22Rv1 (cell line): Measurements from ENCODE around the gene WNK3.
"Not testable (repeated sequence)": the region's sequence is repeated elsewhere in the genome, so short reads cannot be mapped to it uniquely, and the experiment has no call there.

Experiments used
- H3K27ac ChIP-seq: fragments of 450-650 bp; 2 replicates; pipeline ENCODE4 v1.5.1; 2017
- ZFX ChIP-seq: fragments of 450-650 bp; IDR thresholded peaks from 2 replicates; pipeline ENCODE4 v1.6.1; 2017; ENCODE audit warnings: antibody characterized with exemption, borderline replicate concordance
- TF ChIP-seq, protein P1 (sequence below): fragments of 450-650 bp; IDR thresholded peaks from 2 replicates; pipeline ENCODE4 v1.5.1; 2017; ENCODE audit warnings: mild to moderate bottlenecking

Gene WNK3

DNA sequence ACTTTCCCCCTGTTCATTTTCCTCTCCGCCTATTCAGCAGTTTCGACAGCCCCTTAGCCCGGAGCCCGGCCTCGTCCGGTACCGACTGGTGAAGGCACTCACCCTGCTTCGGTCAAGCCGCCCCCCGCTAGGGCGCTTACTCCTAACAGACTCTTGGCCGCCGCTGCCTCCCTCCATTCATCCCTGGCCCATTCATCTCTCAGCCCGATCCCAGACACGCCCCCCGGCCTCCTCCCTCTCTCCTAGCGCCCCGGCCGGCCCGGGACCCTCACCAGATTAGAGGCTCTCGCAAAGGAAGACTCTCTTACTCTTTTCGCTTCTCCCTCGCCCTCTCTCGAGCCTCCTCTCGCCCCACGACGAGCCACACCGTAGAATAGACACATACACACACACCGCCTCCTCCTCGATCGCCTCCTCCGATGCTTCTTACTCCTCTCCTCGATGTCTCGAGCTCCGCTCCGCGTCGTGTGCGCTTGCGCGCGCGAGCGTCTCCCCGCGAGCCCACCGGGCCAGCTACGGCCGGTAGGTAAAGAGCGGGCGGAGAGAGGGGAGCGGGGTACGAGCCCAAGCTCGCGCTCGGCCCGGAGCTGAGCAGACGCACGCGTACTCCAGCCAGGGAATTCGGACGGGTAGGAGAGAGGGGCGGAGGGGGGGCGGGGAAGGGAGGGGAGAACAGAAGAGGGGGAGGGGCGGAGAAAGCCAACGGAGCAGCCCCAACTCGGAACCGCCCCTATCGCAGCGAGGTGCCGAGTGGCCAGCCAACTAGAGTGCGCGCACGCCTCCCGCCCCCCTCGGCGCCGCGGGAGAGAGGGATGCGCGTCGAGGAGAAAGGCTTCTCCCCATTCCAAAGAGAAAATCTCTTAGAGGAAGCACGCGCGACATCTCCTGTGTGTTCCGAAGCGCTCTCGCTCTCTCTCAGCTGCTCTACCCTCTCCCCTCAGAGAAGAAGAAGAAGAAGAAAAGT is at the start of gene WNK3:
WNK3 (minus strand) TSS at position 633 of the 964 bp plus-strand sequence.
- H3K27ac ChIP-seq: peak within 1 kb of the TSS; percentile 47; the same call in 1 of the 2 replicates
- no peak for TF ChIP-seq ZFX
- TF ChIP-seq, protein P1, sequence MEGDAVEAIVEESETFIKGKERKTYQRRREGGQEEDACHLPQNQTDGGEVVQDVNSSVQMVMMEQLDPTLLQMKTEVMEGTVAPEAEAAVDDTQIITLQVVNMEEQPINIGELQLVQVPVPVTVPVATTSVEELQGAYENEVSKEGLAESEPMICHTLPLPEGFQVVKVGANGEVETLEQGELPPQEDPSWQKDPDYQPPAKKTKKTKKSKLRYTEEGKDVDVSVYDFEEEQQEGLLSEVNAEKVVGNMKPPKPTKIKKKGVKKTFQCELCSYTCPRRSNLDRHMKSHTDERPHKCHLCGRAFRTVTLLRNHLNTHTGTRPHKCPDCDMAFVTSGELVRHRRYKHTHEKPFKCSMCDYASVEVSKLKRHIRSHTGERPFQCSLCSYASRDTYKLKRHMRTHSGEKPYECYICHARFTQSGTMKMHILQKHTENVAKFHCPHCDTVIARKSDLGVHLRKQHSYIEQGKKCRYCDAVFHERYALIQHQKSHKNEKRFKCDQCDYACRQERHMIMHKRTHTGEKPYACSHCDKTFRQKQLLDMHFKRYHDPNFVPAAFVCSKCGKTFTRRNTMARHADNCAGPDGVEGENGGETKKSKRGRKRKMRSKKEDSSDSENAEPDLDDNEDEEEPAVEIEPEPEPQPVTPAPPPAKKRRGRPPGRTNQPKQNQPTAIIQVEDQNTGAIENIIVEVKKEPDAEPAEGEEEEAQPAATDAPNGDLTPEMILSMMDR: no peak

DNA sequence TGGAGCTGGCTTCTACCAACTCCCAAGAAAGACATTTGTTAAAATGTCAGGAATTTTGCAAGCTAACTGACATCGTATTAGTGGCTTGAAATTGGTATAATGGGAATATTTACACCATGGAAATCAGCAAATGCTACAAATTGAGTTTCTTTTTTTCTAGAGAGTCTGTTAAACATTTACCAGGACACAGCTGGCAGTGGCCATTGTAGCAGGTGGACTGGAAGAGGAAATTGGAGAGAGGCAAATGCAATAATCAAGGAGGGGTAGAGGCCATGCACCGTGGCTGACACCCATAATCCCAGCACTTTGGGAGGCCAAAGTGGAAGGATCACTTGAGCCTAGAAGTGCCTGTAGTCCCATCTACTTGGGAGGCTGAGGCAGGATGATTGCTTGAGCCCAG is 49.4 kb upstream of the WNK3 start:
- TF ChIP-seq ZFX: no peak
- TF ChIP-seq, protein P1: no peak
- no peak overlapping the region for H3K27ac ChIP-seq

DNA sequence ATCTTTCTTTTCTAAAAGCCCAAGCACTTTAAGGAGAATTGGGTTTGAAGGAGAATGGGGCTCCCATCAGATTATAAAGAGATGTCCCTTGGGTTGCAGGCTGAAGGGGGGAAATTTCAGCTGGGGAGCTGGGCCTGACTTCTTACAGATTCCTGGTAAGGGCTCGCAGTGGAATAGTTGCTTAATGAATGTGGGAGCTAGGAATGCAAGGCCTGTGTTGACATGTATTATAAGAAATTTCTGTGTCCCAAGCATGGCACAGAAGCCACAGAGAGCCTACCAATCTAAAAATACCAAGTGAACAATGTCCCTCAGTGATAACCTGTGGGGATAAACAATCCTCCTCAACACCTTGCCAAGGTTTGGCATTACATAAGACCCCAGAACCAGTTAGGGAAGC is 39.3 kb upstream of the WNK3 start:
- TF ChIP-seq ZFX: no peak
- TF ChIP-seq, protein P1: no peak
- no peak overlapping the region for H3K27ac ChIP-seq

DNA sequence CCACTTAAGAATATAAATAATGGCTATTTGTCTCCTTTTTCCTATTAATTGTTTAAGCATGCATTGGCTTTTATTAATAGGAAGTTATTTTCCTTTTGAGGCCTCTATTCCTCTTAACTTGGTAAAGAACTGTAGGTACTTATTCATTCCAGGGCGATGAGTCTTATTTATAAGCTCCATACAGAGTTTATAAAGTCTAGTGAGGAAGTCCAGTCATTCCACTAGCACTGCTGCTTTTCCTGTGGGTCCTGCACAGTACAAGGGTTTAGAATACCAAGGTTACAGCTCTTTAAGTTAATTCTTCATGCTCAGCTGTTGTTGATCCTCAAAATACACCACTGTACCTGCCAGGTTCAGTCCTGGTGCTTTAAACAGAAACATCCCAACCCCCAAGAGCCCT is 28.5 kb upstream of the WNK3 start:
- no peak overlapping the region for H3K27ac ChIP-seq
- TF ChIP-seq ZFX: no peak
- TF ChIP-seq, protein P1: no peak

DNA sequence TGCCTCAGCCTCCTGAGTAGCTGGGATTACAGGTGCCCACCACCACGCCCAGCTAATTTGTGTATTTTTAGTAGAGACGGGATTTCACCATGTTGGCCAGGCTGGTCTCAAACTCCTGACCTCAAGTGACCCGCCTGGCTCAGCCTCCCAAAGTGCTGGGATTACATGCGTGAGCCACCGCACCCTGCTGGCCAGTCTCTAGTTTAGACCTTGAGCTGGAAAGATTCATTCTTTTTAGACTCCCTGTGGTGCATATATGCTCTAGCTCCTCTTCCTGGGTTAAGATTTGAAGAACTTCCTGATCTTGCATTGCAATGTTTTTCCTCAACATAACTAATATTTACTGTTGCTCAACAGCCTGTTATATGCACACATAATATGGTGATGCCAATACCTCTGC is 26.8 kb upstream of the WNK3 start:
- not testable (repeated sequence) for H3K27ac ChIP-seq

DNA sequence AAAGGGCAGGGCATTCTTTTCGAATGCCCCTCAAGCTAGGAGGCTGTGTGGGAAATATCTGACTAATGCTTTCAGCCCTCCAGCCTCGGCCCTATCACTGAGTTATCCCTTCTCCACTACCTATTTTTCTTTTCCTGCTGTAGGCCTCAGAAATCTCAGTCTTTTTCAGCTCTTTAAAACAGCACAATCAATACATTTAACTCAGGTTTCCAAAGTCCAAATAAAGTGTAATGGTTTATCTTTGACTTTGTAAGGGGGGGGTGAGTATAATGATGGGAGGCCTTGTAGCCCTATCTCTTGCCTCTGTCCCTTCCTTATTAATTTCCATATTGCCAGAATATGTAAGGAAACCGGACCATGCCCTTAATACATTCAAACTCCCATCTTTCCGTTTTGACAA is 1.6 kb upstream of the WNK3 start:
- H3K27ac ChIP-seq: no peak overlapping the region
- no peak for TF ChIP-seq ZFX
- TF ChIP-seq, protein P1: no peak

DNA sequence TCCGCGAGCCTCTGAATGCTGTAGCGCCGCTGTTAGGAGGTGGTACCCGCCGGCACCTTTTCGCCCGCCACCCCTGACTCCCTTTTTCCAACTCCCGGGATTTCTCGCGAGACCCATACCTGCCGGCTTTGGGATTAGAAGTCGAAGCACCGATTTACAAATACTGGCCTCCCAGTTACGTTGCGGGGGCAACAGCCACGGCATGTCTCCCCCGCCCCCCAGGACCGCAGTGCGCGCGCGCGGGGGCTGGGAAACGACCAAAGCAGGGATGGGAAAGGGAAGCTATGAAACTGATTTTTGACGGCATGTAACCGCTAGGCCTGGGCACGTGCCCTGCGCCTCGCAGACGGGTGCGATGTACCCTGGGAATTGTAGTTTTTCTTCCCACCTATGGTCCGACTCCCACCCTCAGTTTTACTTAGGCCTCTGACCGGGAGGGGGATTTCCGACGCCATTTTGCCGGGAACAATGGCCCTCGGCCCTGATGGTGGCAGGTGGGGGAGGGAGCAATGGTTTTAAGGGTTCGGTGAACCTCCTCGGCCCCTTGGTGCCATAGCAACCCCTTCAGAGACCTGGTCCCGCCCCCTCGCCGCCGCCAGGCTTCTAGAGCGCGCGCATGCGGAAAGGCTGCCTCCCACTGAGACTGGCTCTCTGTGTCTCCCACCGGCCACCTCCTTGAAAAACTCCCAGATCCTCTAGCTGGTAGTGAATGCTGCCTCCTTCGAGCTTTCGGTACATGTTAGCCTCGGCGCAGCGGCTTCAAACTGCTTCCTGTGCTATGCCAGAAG is 772 bp upstream of the WNK3 start:
- TF ChIP-seq ZFX: no peak
- TF ChIP-seq, protein P1: no peak
- peak overlapping the region; percentile 47; the same call in 1 of the 2 replicates for H3K27ac ChIP-seq
